ENCODE measurements around the gene CCAR1.

The CCAR1 gene

DNA sequence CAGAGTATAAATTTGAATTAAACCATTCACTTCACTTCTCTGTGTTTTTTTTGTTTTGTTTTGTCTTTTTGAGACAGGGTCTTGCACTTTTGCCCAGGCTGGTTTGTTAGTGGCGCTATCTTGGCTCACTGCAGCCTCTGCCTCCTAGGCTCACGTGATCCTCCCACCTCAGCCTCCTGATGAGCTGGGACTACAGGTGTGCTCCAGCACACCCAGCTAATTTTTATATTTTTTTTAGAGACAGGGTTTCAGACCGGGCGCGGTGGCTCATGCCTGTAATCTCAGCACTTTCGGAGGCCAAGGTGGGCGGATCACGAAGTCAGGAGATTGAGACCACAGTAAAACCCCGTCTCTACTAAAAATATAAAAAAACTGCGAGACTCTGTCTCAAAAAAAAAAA, 69.4 kb downstream of the CCAR1 start:
- Histone ChIP-seq H3K4me2 (ENCODE audit: low read depth, low read length, poor library complexity, severe bottlenecking) (no peak overlapping the region), H3F3A (ENCODE audit: low read depth) (no peaks in the 10 kb centered on the region), H3K36me3 (ENCODE audit: insufficient read depth, low read length) (peaks cover 81% of the 10 kb centered on the region)

DNA sequence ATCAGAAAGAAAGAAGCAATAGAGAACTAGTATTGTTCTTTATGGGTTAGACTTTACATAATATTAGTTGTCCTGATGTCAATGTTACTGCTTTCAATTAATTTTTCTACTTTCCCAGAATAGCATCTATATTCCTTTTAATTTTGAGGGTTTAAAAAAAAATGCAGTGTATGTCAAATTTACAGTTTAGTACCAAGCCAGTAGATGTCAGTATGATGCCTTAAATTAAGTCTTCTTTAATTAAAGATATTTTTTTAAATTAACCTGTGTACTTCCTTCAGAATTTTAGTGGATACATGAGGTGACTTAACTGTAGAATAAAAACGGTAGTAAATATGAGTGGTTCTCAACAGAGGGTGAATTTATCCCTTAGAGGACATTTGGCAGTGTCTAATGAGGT, 71.1 kb downstream of the CCAR1 start:
- peaks cover 69% of the 10 kb centered on the region for H3K36me3 ChIP-seq (ENCODE audit: insufficient read depth, low read length)
- H3K27me3 ChIP-seq (ENCODE audit: insufficient read depth, low read length, poor library complexity, severe bottlenecking) = no peaks in the 10 kb centered on the region
- TF ChIP-seq EZH2phosphoT487 (IDR thresholded peaks at IDR 0.05; ENCODE audit: borderline replicate concordance) = no peak
- TF ChIP-seq CTCF (conservative IDR thresholded peaks at IDR 0.05; ENCODE audit: low read length) = peak; percentile 46
- no peaks in the 10 kb centered on the region for H3F3A ChIP-seq (ENCODE audit: low read depth)
- no peaks in the 10 kb centered on the region for H3K9me3 ChIP-seq (ENCODE audit: insufficient read depth, low read depth, low read length)
- H3K4me3 ChIP-seq (ENCODE audit: low read length, poor library complexity, severe bottlenecking) = no peak overlapping the region
- H2AFZ ChIP-seq (ENCODE audit: low read length) = no peak overlapping the region
- no peaks in the 10 kb centered on the region for H3K79me2 ChIP-seq (ENCODE audit: insufficient read depth, low read length)
- H3K4me2 ChIP-seq (ENCODE audit: low read depth, low read length, poor library complexity, severe bottlenecking) = no peak overlapping the region
- H3K9me2 ChIP-seq (replicated peaks; ENCODE audit: low read depth, low read length) = no peaks in the 10 kb centered on the region
- no peak overlapping the region for H3K9ac ChIP-seq (ENCODE audit: low read depth, low read length, poor library complexity, severe bottlenecking)
- H4K20me1 ChIP-seq (ENCODE audit: insufficient read depth, low read length, poor library complexity, severe bottlenecking) = no peaks in the 10 kb centered on the region
- H3K4me1 ChIP-seq (ENCODE audit: insufficient read depth, low read length, poor library complexity, severe bottlenecking) = no peaks in the 10 kb centered on the region

More for the DNA sequence above, 69.4 kb downstream of the CCAR1 start:
- Histone ChIP-seq H3K79me2 (ENCODE audit: insufficient read depth, low read length) (no peaks in the 10 kb centered on the region), H3K27me3 (ENCODE audit: insufficient read depth, low read length, poor library complexity, severe bottlenecking) (no peaks in the 10 kb centered on the region), H2AFZ (ENCODE audit: low read length) (no peak overlapping the region), H3K9me2 (replicated peaks; ENCODE audit: low read depth, low read length) (no peaks in the 10 kb centered on the region), H3K9ac (ENCODE audit: low read depth, low read length, poor library complexity, severe bottlenecking) (no peak overlapping the region), H3K4me1 (ENCODE audit: insufficient read depth, low read length, poor library complexity, severe bottlenecking) (no peaks in the 10 kb centered on the region), H3K4me3 (ENCODE audit: low read length, poor library complexity, severe bottlenecking) (no peak overlapping the region), H4K20me1 (ENCODE audit: insufficient read depth, low read length, poor library complexity, severe bottlenecking) (no peaks in the 10 kb centered on the region), H3K9me3 (ENCODE audit: insufficient read depth, low read depth, low read length) (no peaks in the 10 kb centered on the region)
- TF ChIP-seq EZH2phosphoT487 (IDR thresholded peaks at IDR 0.05; ENCODE audit: borderline replicate concordance) (no peak), CTCF (conservative IDR thresholded peaks at IDR 0.05; ENCODE audit: low read length) (no peak)

DNA sequence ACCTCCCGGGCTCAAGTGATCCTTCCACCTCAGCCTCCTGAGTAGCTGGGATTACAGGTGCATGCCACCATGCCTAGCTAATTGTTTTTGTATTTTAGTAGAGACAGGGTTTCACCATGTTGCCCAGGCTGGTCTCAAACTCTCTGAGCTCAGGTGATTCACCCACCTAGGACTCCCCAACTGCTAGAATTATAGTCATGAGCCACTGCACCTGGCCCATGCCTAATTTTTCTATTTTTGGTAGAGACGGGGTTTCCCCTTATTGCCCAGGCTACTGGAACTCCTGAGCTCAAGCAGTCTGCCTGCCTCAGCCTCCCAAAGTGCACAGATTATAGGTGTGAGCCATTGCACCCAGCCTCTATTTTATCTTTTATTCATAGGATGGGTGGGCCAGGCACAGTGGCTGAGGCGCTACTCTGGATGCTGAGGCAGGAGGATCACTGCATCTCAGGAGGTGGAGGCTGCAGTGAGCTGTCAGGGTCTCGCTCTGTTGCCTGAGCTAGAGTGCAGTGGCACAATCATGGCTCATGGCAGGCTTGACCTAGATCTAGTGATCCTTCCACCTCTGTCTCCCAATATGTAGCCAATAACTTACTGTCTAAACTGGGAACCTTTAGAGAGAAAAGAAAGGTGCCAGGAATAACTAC, 75.0 kb downstream of the CCAR1 start:
- H3K36me3 ChIP-seq (ENCODE audit: insufficient read depth, low read length) = peaks cover 30% of the 10 kb centered on the region
- H3K4me3 ChIP-seq (ENCODE audit: low read length, poor library complexity, severe bottlenecking) = no peak overlapping the region
- no peaks in the 10 kb centered on the region for H3K9me2 ChIP-seq (replicated peaks; ENCODE audit: low read depth, low read length)
- TF ChIP-seq EZH2phosphoT487 (IDR thresholded peaks at IDR 0.05; ENCODE audit: borderline replicate concordance) = no peak
- TF ChIP-seq CTCF (conservative IDR thresholded peaks at IDR 0.05; ENCODE audit: low read length) = no peak
- H3K27me3 ChIP-seq (ENCODE audit: insufficient read depth, low read length, poor library complexity, severe bottlenecking) = no peaks in the 10 kb centered on the region
- no peaks in the 10 kb centered on the region for H3K79me2 ChIP-seq (ENCODE audit: insufficient read depth, low read length)
- H3K4me2 ChIP-seq (ENCODE audit: low read depth, low read length, poor library complexity, severe bottlenecking) = no peak overlapping the region
- H2AFZ ChIP-seq (ENCODE audit: low read length) = no peak overlapping the region
- H3K9me3 ChIP-seq (ENCODE audit: insufficient read depth, low read depth, low read length) = no peaks in the 10 kb centered on the region
- no peak overlapping the region for H3K9ac ChIP-seq (ENCODE audit: low read depth, low read length, poor library complexity, severe bottlenecking)
- no peaks in the 10 kb centered on the region for H3K4me1 ChIP-seq (ENCODE audit: insufficient read depth, low read length, poor library complexity, severe bottlenecking)
- no peaks in the 10 kb centered on the region for H3F3A ChIP-seq (ENCODE audit: low read depth)
- H4K20me1 ChIP-seq (ENCODE audit: insufficient read depth, low read length, poor library complexity, severe bottlenecking) = no peaks in the 10 kb centered on the region

Data from Loucy (cell line).